Upper lobe of right lung (tissue), 1 donor: ENCODE measurements around the gene ADH1C. TPM values are rescaled to one million over a fixed set of nuclear protein-coding genes. Genes with fewer than 3 reads are reported as not detected.

Experiments
- ATAC-seq: fragments of 200-7000 bp; cut with Tn5 transposase; one replicate; pipeline ENCODE4 v1.9.1; 2020; ENCODE audit warnings: mild to moderate bottlenecking, moderate library complexity
- DNase-seq: peaks from one replicate; pipeline ENCODE4 v3.0.0-alpha.2; 2020
- H3K27ac ChIP-seq: fragments of 200-600 bp; one replicate; pipeline ENCODE4 v1.8.0; 2022
- H3K27me3 ChIP-seq: fragments of 200-600 bp; one replicate; pipeline ENCODE4 v1.8.0; 2022; ENCODE audit warnings: mild to moderate bottlenecking
- H3K36me3 ChIP-seq: fragments of 200-600 bp; one replicate; pipeline ENCODE4 v1.8.0; 2022
- H3K4me1 ChIP-seq: fragments of 200-600 bp; one replicate; pipeline ENCODE4 v1.8.0; 2022
- H3K4me3 ChIP-seq: fragments of 200-600 bp; one replicate; pipeline ENCODE4 v1.8.0; 2022; ENCODE audit warnings: mild to moderate bottlenecking
- H3K9me3 ChIP-seq: fragments of 200-600 bp; one replicate; pipeline ENCODE4 v1.8.0; 2022
- CTCF ChIP-seq: fragments of 200-600 bp; IDR thresholded peaks from one replicate; pipeline ENCODE4 v1.8.0; 2022; ENCODE audit warnings: antibody characterized with exemption
- intact Hi-C: fragments of 100-400 bp; cut with DNase I; formaldehyde crosslinking; loops from one replicate; pipeline ENCODE4 v1.11.0; 2022
- total RNA-seq: library from RNA; stranded (reverse); fragmentation: NEBNext Ultra II Directional; extraction: Animal tissue kit (Norgen Biotek cat#: 25700); gene quantifications from one replicate; pipeline ENCODE4 v1.2.1, GENCODE V29; 2021
- donor health status: DM: no; HTN: yes; CAD: no; lungs with severe emphysema.

Gene ADH1C
- total RNA-seq, 1 donor from 2014 or later, result 6.8 TPM

GRCh38 chr4:99310389-99310788 lies 42.2 kb downstream of the ADH1C start:
- peaks cover 32% of the 10 kb centered on the region for H3K36me3 ChIP-seq
- H3K9me3 ChIP-seq, result no peaks in the 10 kb centered on the region
- DNase-seq (no peak), ATAC-seq (no peak)
- no peak for TF ChIP-seq CTCF
- no peaks in the 10 kb centered on the region for H3K4me1 ChIP-seq
- no peak overlapping the region for H3K4me3 ChIP-seq
- intact Hi-C loops, result loop anchor here (10.0 kb wide), 1 partner anchor 94 kb away; no protein-coding TSS in a partner anchor
- H3K27me3 ChIP-seq, result no peaks in the 10 kb centered on the region
- no peak overlapping the region for H3K27ac ChIP-seq

DNA sequence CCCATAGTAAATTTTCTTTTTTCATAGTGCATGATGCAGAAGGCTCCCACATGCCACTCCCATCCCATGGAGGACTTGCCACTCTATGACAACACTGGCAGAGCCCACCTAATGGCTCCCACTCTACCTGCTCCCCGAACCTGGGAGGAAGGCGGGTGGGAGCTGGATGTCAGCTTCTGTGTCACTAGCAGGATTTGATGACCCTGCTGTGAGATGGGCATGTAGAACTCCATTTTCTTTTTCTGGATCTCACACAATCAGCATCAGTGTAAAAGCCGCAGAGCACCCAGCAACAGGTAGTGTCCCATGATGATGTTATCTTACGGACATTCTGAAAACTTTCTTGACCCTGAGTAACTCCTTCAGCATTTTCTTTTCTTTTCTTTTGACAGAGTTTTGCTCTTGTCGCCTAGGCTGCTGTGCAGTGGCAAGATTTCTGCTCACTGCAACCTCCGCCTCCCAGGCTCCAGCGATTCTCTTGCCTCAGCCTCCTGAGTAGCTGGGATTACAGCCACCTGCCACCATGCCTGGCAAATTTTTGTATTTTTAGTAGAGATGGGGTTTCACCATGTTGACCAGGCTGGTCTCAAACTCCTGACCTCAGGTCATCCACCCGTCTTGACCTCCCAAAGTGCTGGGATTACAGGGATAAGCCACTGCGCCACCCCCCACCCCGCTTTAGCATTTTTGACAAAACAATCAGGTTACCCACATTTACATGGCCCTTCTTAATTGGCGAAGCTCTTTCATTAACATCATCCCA lies 46.7 kb downstream of the ADH1C start:
- no peak for TF ChIP-seq CTCF
- DNase-seq (no peak), ATAC-seq (no peak)
- intact Hi-C loops, result no loop called here
- no peaks in the 10 kb centered on the region for H3K9me3 ChIP-seq
- H3K36me3 ChIP-seq, result peaks cover 9% of the 10 kb centered on the region
- H3K27me3 ChIP-seq, result no peaks in the 10 kb centered on the region
- no peak overlapping the region for H3K27ac ChIP-seq
- H3K4me3 ChIP-seq, result no peak overlapping the region
- peaks cover 10% of the 10 kb centered on the region for H3K4me1 ChIP-seq

DNA sequence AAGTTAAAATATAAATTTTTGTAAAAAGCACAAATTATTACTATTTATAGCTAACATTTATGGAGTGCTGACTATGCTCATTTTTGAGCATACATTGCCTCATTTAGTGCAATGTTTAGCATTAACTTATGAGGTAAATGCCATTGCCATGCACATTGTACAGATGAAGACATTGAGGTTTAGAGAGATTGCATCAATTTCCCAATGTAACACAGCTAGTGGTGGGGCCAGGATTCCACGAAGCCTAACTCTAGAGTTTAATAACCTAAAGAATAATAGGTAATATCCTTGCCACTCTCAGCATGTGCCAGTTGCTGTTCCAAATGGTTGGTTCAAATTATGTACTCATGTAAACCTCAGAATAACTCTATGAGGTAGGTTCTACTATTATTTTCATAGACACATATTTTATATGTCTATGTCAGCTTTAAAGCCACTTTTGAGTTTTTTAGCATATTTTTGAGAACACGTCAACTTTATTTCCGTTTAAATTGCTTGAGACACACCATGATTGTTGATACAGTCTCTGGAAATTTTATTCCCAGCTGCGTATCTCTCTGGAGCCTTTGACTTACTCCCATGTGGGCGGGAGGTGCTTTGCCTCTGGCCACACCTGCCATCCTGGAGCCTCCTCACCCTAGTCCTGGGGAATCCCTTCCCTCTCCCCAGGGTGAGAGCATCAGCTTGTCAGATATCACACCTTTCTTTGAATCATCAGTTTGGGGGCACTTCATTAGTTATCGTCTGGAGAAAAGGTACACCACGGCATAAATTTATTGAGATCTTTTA lies 51.0 kb downstream of the ADH1C start:
- Histone ChIP-seq H3K27me3 (no peaks in the 10 kb centered on the region), H3K9me3 (peaks cover 5% of the 10 kb centered on the region), H3K4me1 (peaks cover 16% of the 10 kb centered on the region), H3K27ac (peak overlapping the region; percentile 47), H3K4me3 (no peak overlapping the region), H3K36me3 (no peaks in the 10 kb centered on the region)
- no peak for DNase-seq
- TF ChIP-seq CTCF, result no peak
- no peak for ATAC-seq
- intact Hi-C loops, result no loop called here

- intact Hi-C loops, result no loop called here
- DNase-seq, result peak; percentile 72
- Histone ChIP-seq H3K4me1 (peaks cover 16% of the 10 kb centered on the region), H3K9me3 (peaks cover 5% of the 10 kb centered on the region), H3K36me3 (no peaks in the 10 kb centered on the region), H3K4me3 (no peak overlapping the region), H3K27ac (no peak overlapping the region), H3K27me3 (no peaks in the 10 kb centered on the region)
- no peak for TF ChIP-seq CTCF
- ATAC-seq, result peak; percentile 72
Observed at GRCh38 chr4:99300934-99301333, 51.6 kb downstream of the ADH1C start.

GRCh38 chr4:99293357-99293756 lies 59.2 kb downstream of the ADH1C start:
- no peak for DNase-seq
- Histone ChIP-seq H3K4me1 (no peaks in the 10 kb centered on the region), H3K27me3 (no peaks in the 10 kb centered on the region), H3K27ac (no peak overlapping the region), H3K4me3 (no peak overlapping the region), H3K36me3 (no peaks in the 10 kb centered on the region), H3K9me3 (peaks cover 5% of the 10 kb centered on the region)
- no peak for ATAC-seq
- TF ChIP-seq CTCF, result no peak
- intact Hi-C loops, result no loop called here
